ENCODE results near the gene ZNF662.

DNA sequence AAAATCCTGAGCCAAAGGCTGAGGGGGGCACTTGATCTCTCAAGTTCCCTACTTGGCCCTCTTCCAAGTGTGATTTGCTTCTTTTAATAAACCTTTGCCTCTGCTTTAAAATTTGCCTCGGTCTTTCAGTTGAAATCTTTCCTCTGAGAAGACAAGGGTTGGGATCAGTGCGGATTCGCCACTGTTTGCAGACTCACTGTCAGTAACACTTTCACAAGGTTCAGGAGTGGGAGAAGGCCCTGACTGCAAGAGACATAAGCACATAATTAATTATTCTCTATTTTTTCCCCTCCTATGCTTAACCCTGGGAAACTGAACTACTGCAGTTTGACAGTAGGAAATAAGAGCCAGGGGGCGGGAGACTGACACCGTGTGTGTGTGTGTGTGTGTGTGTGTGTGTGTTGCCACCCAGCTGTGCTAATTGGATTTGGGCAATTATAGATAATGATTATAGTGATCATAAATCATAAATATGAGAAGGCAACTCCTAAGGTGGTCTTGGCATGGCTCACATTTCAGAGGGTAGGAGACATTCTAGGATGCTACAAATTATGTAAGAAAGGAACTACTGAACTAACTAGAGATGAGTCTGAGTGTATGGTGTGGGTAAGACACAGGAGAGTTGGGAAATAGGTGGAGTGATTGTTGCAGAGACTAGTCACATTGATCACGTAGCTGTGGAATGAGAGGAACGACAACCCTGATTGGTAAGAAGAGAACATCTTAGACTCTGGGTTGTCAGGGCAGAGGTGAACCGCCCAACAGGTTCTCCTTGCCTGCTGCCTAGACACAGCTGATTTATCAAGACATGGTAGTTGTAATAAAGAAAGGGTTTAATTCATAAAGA lies 5.5 kb upstream of the ZNF662 start:
- TF ChIP-seq CTCF (IDR thresholded peaks at IDR 0.05) (no peak), NR2C2 (CRISPR knock-in tag; IDR thresholded peaks at IDR 0.05) (no peak), MAX (CRISPR knock-in tag; IDR thresholded peaks at IDR 0.05) (no peak), ZNF416 (CRISPR knock-in tag; IDR thresholded peaks at IDR 0.05) (no peak), MYBL2 (CRISPR knock-in tag; IDR thresholded peaks at IDR 0.05) (no peak), ZNF121 (CRISPR knock-in tag; IDR thresholded peaks at IDR 0.05) (no peak), ETV6 (CRISPR knock-in tag; IDR thresholded peaks at IDR 0.05) (no peak), CREM (CRISPR knock-in tag; IDR thresholded peaks at IDR 0.05) (no peak), ZNF263 (CRISPR knock-in tag; IDR thresholded peaks at IDR 0.05; ENCODE audit: low read depth) (no peak), JAZF1 (CRISPR knock-in tag; IDR thresholded peaks at IDR 0.05) (no peak), SP1 (CRISPR knock-in tag; conservative IDR thresholded peaks at IDR 0.05) (no peak)
- TF ChIP-seq, protein P1, sequence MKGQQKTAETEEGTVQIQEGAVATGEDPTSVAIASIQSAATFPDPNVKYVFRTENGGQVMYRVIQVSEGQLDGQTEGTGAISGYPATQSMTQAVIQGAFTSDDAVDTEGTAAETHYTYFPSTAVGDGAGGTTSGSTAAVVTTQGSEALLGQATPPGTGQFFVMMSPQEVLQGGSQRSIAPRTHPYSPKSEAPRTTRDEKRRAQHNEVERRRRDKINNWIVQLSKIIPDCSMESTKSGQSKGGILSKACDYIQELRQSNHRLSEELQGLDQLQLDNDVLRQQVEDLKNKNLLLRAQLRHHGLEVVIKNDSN (CRISPR knock-in tag; IDR thresholded peaks at IDR 0.05): no peak
